Endothelial cell of umbilical vein (primary cell): ENCODE measurements around the gene SRGAP1. TPM values are rescaled to one million over a fixed set of nuclear protein-coding genes. Genes with fewer than 3 reads are reported as not detected.

ENCODE experiments used
- BruUV-seq: library from RNA; stranded (reverse); fragments of 400-500 nt; replicated peaks from 2 replicates; lab custom pipeline; 2021; lab: Mats Ljungman, UMichigan
- CTCF ChIA-PET: fragments of 300-600, 350-600 bp; sonication (Branson Sonifier 250); formaldehyde crosslinking; loops from one replicate; lab custom pipeline; 2021; ENCODE audit warnings: antibody characterized with exemption, inconsistent platforms; lab: Charles Lee
- POLR2A ChIA-PET: fragments of 300-600, 350-600 bp; sonication (Branson Sonifier 250); formaldehyde crosslinking; loops from one replicate; lab custom pipeline; 2021; ENCODE audit warnings: antibody characterized with exemption, inconsistent platforms; lab: Charles Lee
- DNase-seq: peaks from one replicate; pipeline ENCODE4 v3.0.0-alpha.2; 2011; ENCODE audit warnings: low read depth, low spot score
- FAIRE-seq: peaks from 2 replicates; lab custom pipeline; 2011; peaks lifted over from hg19 to GRCh38; lab: Jason Lieb, UNC
- H2AFZ ChIP-seq: 2 replicates; pipeline ENCODE4 v1.6.0; 2012; ENCODE audit warnings: low read depth, low read length, control low read depth, inconsistent platforms
- H3K27ac ChIP-seq: 2 replicates; pipeline ENCODE4 v1.5.1; 2011; ENCODE audit warnings: low read depth, mild to moderate bottlenecking, control low read depth, low read length, moderate library complexity; ENCODE audit not compliant: insufficient read depth
- H3K27me3 ChIP-seq, 2 experiments: 2 replicates each; pipeline versions ENCODE4 v1.6.0 to v1.6.1; 2011; ENCODE audit warnings: low read length in 2 of 2, mixed read lengths in 1 of 2; ENCODE audit not compliant: control insufficient read depth in 2 of 2, insufficient read depth in 2 of 2
- H3K36me3 ChIP-seq, 2 experiments: 2 replicates in 1 of 2; 3 replicates in 1 of 2; pipeline ENCODE4 v1.5.1; 2011; ENCODE audit warnings: low read length in 2 of 2, mild to moderate bottlenecking in 1 of 2, moderate library complexity in 1 of 2; ENCODE audit not compliant: control insufficient read depth in 2 of 2, insufficient read depth in 2 of 2; ENCODE audit errors: extremely low read depth in 1 of 2
- H3K4me1 ChIP-seq: 3 replicates; pipeline ENCODE4 v1.5.1; 2011; ENCODE audit warnings: mild to moderate bottlenecking, low read length; ENCODE audit not compliant: control insufficient read depth, insufficient read depth; ENCODE audit errors: extremely low read depth
- H3K4me2 ChIP-seq: 2 replicates; pipeline ENCODE4 v1.6.1; 2011; ENCODE audit warnings: low read length, control low read depth, mixed read lengths; ENCODE audit not compliant: insufficient read depth
- H3K4me3 ChIP-seq, 3 experiments: fragments of 200-600 bp in 1 of 3; sonication (generic), shearing (Covaris generic) in 1 of 3; replicated peaks in 1 of 3; 2 replicates each; pipeline ENCODE4 v1.5.1; 2011 to 2016; ENCODE audit warnings: control low read depth in 3 of 3, low read length in 3 of 3, mild to moderate bottlenecking in 2 of 3, inconsistent platforms in 1 of 3, low read depth in 1 of 3, moderate library complexity in 1 of 3; ENCODE audit not compliant: insufficient read depth in 1 of 3
- H3K79me2 ChIP-seq: 2 replicates; pipeline ENCODE4 v1.6.0; 2012; ENCODE audit warnings: low read length, inconsistent platforms; ENCODE audit not compliant: control insufficient read depth, insufficient read depth
- H3K9ac ChIP-seq: replicated peaks from 2 replicates; pipeline ENCODE3; 2011; ENCODE audit warnings: low read length, control low read depth; ENCODE audit not compliant: insufficient read depth; ENCODE audit errors: extremely low read depth
- H3K9me1 ChIP-seq: replicated peaks from 3 replicates; pipeline ENCODE4 v1.6.0; 2011; ENCODE audit warnings: mild to moderate bottlenecking, low read length; ENCODE audit not compliant: control insufficient read depth, insufficient read depth; ENCODE audit errors: extremely low read depth
- H3K9me3 ChIP-seq: replicated peaks from 2 replicates; pipeline ENCODE4 v1.5.1; 2012; ENCODE audit warnings: low read length, inconsistent platforms; ENCODE audit not compliant: control insufficient read depth, insufficient read depth
- H4K20me1 ChIP-seq: replicated peaks from 2 replicates; pipeline ENCODE3; 2011; ENCODE audit warnings: mild to moderate bottlenecking, low read length; ENCODE audit not compliant: control insufficient read depth, insufficient read depth; ENCODE audit errors: extremely low read depth
- EZH2 ChIP-seq: IDR thresholded peaks from 2 replicates; pipeline ENCODE4 v1.6.1; 2012; ENCODE audit warnings: borderline replicate concordance, low read depth, mild to moderate bottlenecking, moderate library complexity, low read length, inconsistent platforms; ENCODE audit not compliant: severe bottlenecking
- FOS ChIP-seq: IDR thresholded peaks from 2 replicates; pipeline ENCODE4 v1.6.1; 2011; ENCODE audit warnings: mild to moderate bottlenecking, low read length, moderate library complexity, borderline replicate concordance; ENCODE audit not compliant: insufficient read depth
- GATA2 ChIP-seq: IDR thresholded peaks from 2 replicates; pipeline ENCODE4 v1.7.0; 2011; ENCODE audit warnings: low read depth, mild to moderate bottlenecking, moderate library complexity, mixed read lengths, low read length; ENCODE audit not compliant: insufficient read length, insufficient read depth
- JUN ChIP-seq: IDR thresholded peaks from 2 replicates; pipeline ENCODE4 v1.6.1; 2011; ENCODE audit warnings: borderline replicate concordance, low read depth; ENCODE audit not compliant: insufficient read length, insufficient read depth
- MYC ChIP-seq: IDR thresholded peaks from one replicate; pipeline ENCODE4 v1.6.1; 2011; ENCODE audit warnings: mild to moderate bottlenecking, low read depth, low read length
- POLR2A ChIP-seq: IDR thresholded peaks from 2 replicates; pipeline ENCODE4 v1.6.1; 2012; ENCODE audit warnings: low read depth, mild to moderate bottlenecking, control low read depth, low read length
- POLR2AphosphoS5 ChIP-seq: IDR thresholded peaks from 2 replicates; pipeline ENCODE4 v1.6.1; 2012; ENCODE audit warnings: low read depth, mild to moderate bottlenecking, control low read depth, low read length, moderate library complexity; ENCODE audit not compliant: insufficient read depth
- dilution Hi-C: fragments of 300-500 bp; cut with MboI; formaldehyde crosslinking; loops from one replicate; pipeline ENCODE4 v1.15.0; 2019; ENCODE audit warnings: low sequenced_read_pairs; ENCODE audit not compliant: extremely low pct_ligation_motif_present
- intact Hi-C: fragments of 100-400 bp; cut with micrococcal nuclease; formaldehyde crosslinking; loops from one replicate; pipeline ENCODE4 v1.10.0; 2022
- polyA plus RNA-seq, 4 experiments: library from polyadenylated mRNA; depleted of rRNA in 3 of 4; stranded (reverse) in 3 of 4; unstranded in 1 of 4; fragments of >200 nt; gene quantifications; 2 replicates each; pipeline versions ENCODE4 v1.2.1 to v1.2.3, GENCODE V29; 2011 to 2012; ENCODE audit warnings: missing spikeins in 1 of 4
- total RNA-seq: library from RNA; stranded (reverse); gene quantifications from 2 replicates; pipeline ENCODE4 v1.2.3, GENCODE V29; 2021
- TF ChIP-seq, protein P1 (sequence below): IDR thresholded peaks from 2 replicates; pipeline ENCODE4 v1.6.1; 2011; ENCODE audit not compliant: insufficient read depth, insufficient read length
- TF ChIP-seq, protein P2 (sequence below), 2 donors: IDR thresholded peaks; 1 replicate in 1 of 2; 2 replicates in 1 of 2; pipeline ENCODE4 v1.5.1; 2011; ENCODE audit warnings: low read length in 2 of 2, mild to moderate bottlenecking in 2 of 2, moderate library complexity in 2 of 2, control low read depth in 1 of 2, inconsistent platforms in 1 of 2, low read depth in 1 of 2; ENCODE audit not compliant: insufficient read depth in 1 of 2; ENCODE audit errors: extremely low read depth in 1 of 2

Gene SRGAP1
- total and polyA plus RNA-seq, 2 donors (not counting 3 experiments of a cell fraction or from before 2014, with no cell fraction given): 4.9 to 16.3 TPM

GRCh38 chr12:64010069-64010686, 165.7 kb downstream of the SRGAP1 start:
- DNase-seq: no peak
- no TSS peak for BruUV-seq
- H3K27ac ChIP-seq: no peak overlapping the region
- TF ChIP-seq POLR2AphosphoS5: no peak
- TF ChIP-seq JUN: no peak
- no peaks in the 10 kb centered on the region for H3K79me2 ChIP-seq
- ChIA-PET POLR2A (no interaction called here), CTCF (interaction anchor here (1.2 kb wide), 1 partner anchor 90 kb away, joined by 3 read pairs; no protein-coding TSS in a partner anchor)
- no peaks in the 10 kb centered on the region for H3K9me1 ChIP-seq
- H3K4me3 ChIP-seq: no peak overlapping the region
- dilution Hi-C loops (no loop called here), intact Hi-C loops (no loop called here)
- no peaks in the 10 kb centered on the region for H3K9me3 ChIP-seq
- H3K27me3 ChIP-seq: no peaks in the 10 kb centered on the region
- H4K20me1 ChIP-seq: peaks cover 3% of the 10 kb centered on the region
- H3K4me1 ChIP-seq: no peaks in the 10 kb centered on the region
- H3K36me3 ChIP-seq: no peaks in the 10 kb centered on the region
- no peak overlapping the region for H2AFZ ChIP-seq
- no peak overlapping the region for H3K9ac ChIP-seq
- no peak for FAIRE-seq
- H3K4me2 ChIP-seq: no peak overlapping the region

DNA sequence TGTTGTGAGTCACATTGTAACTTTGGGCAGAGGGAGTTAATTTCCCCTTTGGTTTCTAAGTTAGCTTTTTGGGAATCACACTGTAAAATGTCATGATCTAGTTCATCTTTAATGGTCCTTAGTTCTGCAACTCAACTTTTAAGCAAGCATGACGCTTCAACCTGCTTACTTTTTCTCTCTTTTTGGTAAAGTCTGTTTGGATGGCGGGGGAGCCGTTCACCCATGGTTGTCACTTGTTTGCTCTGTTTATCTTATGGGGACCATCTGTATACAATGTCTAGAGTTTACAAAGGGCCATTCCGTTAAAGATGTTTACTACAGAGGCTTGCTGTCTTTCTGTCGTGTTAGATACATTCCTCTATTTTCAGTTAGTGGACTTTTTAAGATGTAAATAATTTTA, 172.0 kb downstream of the SRGAP1 start:
- H3K9me1 ChIP-seq: no peaks in the 10 kb centered on the region
- dilution Hi-C loops: no loop called here
- no peak overlapping the region for H2AFZ ChIP-seq
- TF ChIP-seq POLR2A: no peak
- TF ChIP-seq JUN: no peak
- TF ChIP-seq, protein P1, sequence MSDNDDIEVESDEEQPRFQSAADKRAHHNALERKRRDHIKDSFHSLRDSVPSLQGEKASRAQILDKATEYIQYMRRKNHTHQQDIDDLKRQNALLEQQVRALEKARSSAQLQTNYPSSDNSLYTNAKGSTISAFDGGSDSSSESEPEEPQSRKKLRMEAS: no peak
- no peak for TF ChIP-seq FOS
- TF ChIP-seq GATA2: no peak
- TF ChIP-seq EZH2: no peak
- TF ChIP-seq, protein P2, sequence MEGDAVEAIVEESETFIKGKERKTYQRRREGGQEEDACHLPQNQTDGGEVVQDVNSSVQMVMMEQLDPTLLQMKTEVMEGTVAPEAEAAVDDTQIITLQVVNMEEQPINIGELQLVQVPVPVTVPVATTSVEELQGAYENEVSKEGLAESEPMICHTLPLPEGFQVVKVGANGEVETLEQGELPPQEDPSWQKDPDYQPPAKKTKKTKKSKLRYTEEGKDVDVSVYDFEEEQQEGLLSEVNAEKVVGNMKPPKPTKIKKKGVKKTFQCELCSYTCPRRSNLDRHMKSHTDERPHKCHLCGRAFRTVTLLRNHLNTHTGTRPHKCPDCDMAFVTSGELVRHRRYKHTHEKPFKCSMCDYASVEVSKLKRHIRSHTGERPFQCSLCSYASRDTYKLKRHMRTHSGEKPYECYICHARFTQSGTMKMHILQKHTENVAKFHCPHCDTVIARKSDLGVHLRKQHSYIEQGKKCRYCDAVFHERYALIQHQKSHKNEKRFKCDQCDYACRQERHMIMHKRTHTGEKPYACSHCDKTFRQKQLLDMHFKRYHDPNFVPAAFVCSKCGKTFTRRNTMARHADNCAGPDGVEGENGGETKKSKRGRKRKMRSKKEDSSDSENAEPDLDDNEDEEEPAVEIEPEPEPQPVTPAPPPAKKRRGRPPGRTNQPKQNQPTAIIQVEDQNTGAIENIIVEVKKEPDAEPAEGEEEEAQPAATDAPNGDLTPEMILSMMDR (IDR thresholded peaks at IDR 0.05; ENCODE audit: extremely low read depth in 1 of 2, insufficient read depth in 1 of 2, low read depth in 1 of 2, low read length in 2 of 2): no peak
- TF ChIP-seq POLR2AphosphoS5: no peak
- TF ChIP-seq MYC: no peak
- no TSS peak for BruUV-seq
- no peak overlapping the region for H3K9ac ChIP-seq
- no peak overlapping the region for H3K4me3 ChIP-seq
- H3K9me3 ChIP-seq: no peaks in the 10 kb centered on the region
- no peak for DNase-seq
- peaks cover 3% of the 10 kb centered on the region for H4K20me1 ChIP-seq
- FAIRE-seq: no peak
- no peaks in the 10 kb centered on the region for H3K36me3 ChIP-seq
- intact Hi-C loops: no loop called here
- H3K79me2 ChIP-seq: no peaks in the 10 kb centered on the region
- CTCF ChIA-PET: no interaction called here
- H3K27me3 ChIP-seq: no peaks in the 10 kb centered on the region
- no peak overlapping the region for H3K27ac ChIP-seq
- no peak overlapping the region for H3K4me2 ChIP-seq
- no peaks in the 10 kb centered on the region for H3K4me1 ChIP-seq
- POLR2A ChIA-PET: interaction anchor here (0.6 kb wide), 1 partner anchor 219 kb away, joined by 11 read pairs; no protein-coding TSS in a partner anchor
